HG03103 (cell line): ENCODE measurements around the gene ANXA5.
"Not testable (repeated sequence)": the region's sequence is repeated elsewhere in the genome, so short reads cannot be mapped to it uniquely, and the experiment has no call there.

ENCODE experiments used
- ATAC-seq: cut with Tn5 transposase; IDR thresholded peaks from one replicate; pipeline ENCODE4 v1.9.1; 2021; ENCODE audit warnings: low read depth; ENCODE audit not compliant: unreplicated experiment

Gene ANXA5

GRCh38 chr4:121680571-121680970, 16.2 kb downstream of the ANXA5 start:
- no peak for ATAC-seq

DNA sequence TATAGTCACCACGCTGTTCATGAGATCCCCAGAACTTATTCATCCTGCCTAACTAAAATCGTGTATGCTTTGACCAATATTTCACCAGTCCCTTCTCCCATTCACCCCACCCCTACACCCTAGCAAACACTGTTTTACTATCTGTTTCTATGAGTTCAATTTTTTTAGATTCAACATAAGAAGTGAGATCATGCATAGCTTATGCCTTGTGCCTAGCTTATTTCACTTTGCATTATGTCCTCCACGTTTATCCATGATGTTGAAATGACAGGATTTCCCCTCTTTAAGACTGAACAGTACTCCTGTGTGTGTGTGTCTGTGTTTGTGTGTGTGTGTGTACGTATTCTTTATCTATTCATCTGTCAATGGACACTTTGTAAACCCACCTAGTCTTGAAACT, 16.8 kb downstream of the ANXA5 start:
- ATAC-seq: no peak

DNA sequence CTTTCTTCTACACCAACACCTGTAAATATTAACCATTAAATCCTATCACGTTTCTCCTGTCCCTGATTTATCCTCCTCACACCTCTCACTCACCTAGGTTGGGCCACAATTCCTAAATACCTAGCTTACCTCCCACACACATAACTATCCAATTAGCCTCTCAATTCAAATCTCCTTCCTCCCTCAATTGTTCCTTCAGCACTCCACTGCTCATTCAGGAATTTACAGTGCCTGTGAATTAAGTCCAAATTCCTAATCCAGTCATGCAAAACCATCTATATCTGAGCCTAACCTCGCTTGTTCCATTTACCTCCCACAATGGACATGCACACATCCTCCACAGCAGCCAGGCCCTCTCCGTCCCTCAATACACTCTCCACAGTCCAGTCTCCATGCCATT, 17.5 kb downstream of the ANXA5 start:
- ATAC-seq: no peak

DNA sequence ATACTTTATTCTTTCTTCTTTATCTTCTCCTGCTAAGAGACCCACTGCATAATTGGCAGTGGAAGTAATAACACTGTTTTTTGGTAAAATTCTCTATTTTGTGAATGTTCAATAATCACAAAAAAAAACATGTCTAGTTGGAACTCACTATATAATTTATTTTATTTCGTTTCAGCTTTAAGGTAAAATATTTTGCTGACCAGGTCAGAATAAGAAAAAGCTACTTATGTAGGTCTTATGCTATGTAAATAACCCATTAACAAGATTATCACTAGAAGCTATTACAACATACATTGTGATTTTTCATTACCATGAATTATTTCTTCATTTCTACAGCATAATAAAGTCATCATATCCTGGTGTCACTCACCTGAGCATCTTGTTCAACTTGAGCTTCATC, 19.3 kb downstream of the ANXA5 start:
- no peak for ATAC-seq

- no peak for ATAC-seq
Measured at GRCh38 chr4:121676345-121677075, 20.3 kb downstream of the ANXA5 start.

DNA sequence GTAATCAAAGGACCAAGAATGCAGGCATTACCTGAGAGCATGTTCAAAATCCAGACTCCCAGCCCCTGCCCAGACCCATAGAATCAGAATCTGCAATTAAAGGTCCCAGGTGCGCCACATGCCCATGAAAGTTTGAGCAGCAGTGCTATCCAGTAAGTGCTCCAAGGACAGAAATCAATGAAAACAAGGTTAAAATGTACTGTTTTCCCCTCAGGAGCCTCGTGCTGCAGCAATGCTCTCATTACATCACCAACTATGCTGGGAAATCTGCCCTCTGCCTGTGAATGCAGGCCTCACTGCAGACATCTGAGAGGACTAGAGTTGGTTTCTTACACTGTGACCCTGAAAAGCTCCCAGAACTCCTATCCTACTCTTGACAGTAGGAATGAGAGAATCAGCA, 21.1 kb downstream of the ANXA5 start:
- no peak for ATAC-seq

DNA sequence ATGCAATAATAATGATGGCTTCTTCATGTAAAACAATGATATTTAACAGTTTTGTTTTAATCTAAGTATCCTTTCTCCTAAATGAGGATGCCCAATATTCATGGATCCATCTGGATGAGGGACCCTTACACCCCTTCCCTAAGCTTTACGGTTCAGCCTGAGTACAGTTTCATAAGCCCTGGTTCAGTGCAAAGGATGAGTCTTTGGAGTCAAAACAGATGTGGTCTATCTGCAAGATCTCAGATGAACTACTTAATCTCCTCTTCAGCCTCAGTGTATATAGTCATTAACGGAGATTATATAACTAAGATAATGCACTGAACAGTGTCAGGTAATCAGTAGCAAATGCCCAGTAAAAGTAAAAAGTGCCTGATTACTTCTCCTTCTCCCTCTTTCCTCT, 22.1 kb downstream of the ANXA5 start:
- no peak for ATAC-seq

DNA sequence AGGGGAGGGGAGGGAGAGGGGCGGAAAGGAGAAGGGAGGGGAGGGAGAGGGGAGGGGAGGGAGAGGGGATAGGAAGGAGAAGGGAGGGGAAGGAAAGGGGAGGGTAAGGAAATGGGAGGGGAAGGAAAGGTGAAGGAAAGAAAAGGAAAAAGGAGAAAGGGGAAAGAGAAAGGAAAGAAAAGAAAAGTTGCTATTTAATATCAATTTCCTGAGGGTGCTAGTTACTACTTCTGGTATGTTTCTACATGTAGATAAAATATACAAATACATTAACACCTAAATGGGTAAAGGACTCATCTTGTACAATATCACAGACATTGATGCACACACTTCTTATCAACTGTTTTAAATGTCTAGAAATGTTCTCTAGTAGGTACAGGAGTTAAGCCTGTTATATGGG, 22.6 kb downstream of the ANXA5 start:
- ATAC-seq: no peak

DNA sequence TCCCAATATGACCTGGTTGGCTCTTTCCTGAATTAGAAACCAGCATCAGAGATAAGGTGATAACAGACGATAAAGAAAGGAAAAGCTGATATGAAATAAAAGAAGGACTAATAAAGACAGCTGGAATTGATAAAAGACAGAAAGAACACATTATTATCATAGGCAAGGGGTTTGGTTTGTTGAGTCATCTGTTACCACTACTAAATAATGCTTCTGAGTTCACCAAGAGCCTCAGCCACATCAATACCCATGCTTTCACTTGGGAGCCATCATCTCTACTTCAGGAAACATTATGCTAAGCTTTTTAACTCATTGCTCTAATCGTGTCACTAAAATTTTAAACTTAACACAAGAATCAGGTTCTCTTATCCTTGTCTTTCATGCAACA, 27.6 kb downstream of the ANXA5 start:
- ATAC-seq: no peak

DNA sequence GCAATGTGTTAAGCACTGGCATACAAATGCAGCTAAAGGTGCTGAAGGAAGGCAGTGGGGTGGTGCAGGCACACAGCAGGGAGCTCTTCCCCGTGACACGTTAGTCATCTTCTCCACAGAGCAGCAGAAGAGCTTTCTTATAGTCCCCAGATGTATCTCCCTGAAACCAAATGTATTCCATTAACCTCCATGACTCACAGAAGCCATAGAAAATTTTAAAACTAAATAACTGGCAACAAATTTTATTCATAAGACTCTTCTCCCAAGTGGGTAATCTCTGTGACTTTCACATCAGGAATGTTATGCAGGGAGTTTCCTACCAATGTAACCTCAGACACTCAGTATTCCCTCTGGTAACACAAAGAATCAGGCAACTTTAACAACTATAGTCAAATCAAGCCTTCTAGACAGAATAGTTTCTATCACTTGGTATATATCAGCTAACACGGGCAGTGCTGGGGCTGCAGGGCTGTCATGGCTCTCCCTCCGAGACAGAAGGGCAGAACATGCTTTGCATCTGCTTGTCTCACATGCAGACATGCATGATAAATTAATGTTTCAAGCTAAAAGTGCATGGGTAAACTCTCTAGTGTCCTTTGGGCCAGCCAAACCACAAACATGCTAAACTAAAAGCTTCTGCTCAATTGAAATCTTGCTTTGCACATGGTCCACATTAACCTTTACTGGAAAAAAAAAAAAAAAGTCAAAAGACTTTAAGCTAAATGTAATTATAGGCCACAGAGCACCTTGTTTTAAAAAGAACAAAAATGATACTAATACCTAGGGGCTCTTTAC, 28.2 kb downstream of the ANXA5 start:
- no peak for ATAC-seq

GRCh38 chr4:121666091-121666679, 30.6 kb downstream of the ANXA5 start:
- ATAC-seq: no peak

- no peak for ATAC-seq
Measured at GRCh38 chr4:121665371-121665770, 31.4 kb downstream of the ANXA5 start.

GRCh38 chr4:121662225-121662624, 34.6 kb downstream of the ANXA5 start:
- ATAC-seq: no peak

GRCh38 chr4:121660175-121660933, 36.4 kb downstream of the ANXA5 start:
- ATAC-seq: not testable (repeated sequence)

GRCh38 chr4:121658125-121658524, 38.7 kb downstream of the ANXA5 start:
- no peak for ATAC-seq

GRCh38 chr4:121656269-121656641, 40.5 kb downstream of the ANXA5 start:
- ATAC-seq: peak; percentile 39

- ATAC-seq: no peak
Measured at GRCh38 chr4:121655320-121656268, 41.2 kb downstream of the ANXA5 start.

- peak; percentile 94 for ATAC-seq
Measured at GRCh38 chr4:121654738-121655137, 42.0 kb downstream of the ANXA5 start.

- ATAC-seq: no peak
Measured at GRCh38 chr4:121653986-121654385, 42.8 kb downstream of the ANXA5 start.

- no peak for ATAC-seq
Measured at GRCh38 chr4:121653214-121653613, 43.6 kb downstream of the ANXA5 start.
